ENCODE data around the gene TEX13D.

DNA sequence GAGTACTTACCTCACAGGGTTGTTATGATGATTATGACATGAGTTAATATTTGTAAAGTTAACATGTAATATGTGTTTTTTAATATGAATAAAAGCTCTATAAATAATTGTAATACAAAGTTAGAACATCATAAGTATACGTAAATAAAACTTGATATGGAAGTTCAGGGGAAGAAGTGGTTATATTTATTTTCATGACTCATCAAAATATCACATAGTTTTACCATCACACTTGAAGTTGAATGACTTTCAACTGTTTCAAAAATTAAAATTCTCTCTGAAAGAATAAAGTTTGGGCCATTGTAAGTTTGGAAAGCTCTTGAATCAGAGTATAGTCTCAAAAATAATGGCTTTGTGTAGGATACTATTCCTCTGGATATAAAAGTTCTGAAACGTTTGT, 22.2 kb downstream of the TEX13D start:
- TF ChIP-seq, protein P1, sequence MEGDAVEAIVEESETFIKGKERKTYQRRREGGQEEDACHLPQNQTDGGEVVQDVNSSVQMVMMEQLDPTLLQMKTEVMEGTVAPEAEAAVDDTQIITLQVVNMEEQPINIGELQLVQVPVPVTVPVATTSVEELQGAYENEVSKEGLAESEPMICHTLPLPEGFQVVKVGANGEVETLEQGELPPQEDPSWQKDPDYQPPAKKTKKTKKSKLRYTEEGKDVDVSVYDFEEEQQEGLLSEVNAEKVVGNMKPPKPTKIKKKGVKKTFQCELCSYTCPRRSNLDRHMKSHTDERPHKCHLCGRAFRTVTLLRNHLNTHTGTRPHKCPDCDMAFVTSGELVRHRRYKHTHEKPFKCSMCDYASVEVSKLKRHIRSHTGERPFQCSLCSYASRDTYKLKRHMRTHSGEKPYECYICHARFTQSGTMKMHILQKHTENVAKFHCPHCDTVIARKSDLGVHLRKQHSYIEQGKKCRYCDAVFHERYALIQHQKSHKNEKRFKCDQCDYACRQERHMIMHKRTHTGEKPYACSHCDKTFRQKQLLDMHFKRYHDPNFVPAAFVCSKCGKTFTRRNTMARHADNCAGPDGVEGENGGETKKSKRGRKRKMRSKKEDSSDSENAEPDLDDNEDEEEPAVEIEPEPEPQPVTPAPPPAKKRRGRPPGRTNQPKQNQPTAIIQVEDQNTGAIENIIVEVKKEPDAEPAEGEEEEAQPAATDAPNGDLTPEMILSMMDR (IDR thresholded peaks at IDR 0.05): no peak
- no peak for TF ChIP-seq POLR2A (IDR thresholded peaks at IDR 0.05)

Data from testis (tissue), 2 donors.